ENCODE measurements around the gene SNX19.

DNA sequence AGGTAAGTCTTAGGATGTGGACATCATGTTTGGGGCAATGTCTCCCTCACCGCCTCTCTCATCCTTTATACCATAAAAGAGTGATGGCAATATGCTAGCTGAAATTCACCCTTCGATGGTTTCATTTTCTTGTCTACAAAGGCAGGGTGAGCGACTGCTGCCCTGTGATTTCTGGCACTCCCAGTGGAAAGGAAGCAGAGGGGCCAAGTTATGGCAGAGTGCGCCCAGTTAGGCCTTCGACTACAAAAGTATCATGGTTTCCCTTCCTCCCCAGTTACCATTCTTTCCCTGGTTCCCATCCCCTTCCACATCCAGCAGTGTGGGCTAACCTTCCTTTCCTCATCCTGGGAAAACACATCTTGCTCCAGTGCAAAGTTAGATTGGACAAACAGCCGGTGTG is 43.8 kb downstream of the SNX19 start:
- TF ChIP-seq, protein P1, sequence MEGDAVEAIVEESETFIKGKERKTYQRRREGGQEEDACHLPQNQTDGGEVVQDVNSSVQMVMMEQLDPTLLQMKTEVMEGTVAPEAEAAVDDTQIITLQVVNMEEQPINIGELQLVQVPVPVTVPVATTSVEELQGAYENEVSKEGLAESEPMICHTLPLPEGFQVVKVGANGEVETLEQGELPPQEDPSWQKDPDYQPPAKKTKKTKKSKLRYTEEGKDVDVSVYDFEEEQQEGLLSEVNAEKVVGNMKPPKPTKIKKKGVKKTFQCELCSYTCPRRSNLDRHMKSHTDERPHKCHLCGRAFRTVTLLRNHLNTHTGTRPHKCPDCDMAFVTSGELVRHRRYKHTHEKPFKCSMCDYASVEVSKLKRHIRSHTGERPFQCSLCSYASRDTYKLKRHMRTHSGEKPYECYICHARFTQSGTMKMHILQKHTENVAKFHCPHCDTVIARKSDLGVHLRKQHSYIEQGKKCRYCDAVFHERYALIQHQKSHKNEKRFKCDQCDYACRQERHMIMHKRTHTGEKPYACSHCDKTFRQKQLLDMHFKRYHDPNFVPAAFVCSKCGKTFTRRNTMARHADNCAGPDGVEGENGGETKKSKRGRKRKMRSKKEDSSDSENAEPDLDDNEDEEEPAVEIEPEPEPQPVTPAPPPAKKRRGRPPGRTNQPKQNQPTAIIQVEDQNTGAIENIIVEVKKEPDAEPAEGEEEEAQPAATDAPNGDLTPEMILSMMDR (IDR thresholded peaks at IDR 0.05; ENCODE audit: insufficient read depth, low read depth, low read length): no peak
- no peak for TF ChIP-seq EZH2 (IDR thresholded peaks at IDR 0.05; ENCODE audit: insufficient read depth, low read length)

All from astrocyte (in vitro differentiated cells and primary cell).